AG04450 (cell line): ENCODE results near the gene KCNN4. TPM values are rescaled to one million over a fixed set of nuclear protein-coding genes. Genes with fewer than 3 reads are reported as not detected.
A peak's percentile ranks its signal among the peaks of the same experiment; 100 is the strongest.

Experiments
- CTCF ChIA-PET: fragments of 300-600, 350-600 bp; formaldehyde crosslinking; extraction: SDS; loops from one replicate; lab custom pipeline; 2022; ENCODE audit warnings: antibody characterized with exemption, inconsistent platforms; lab: Charles Lee
- POLR2A ChIA-PET: fragments of 350-600 bp; formaldehyde crosslinking; extraction: SDS; loops from one replicate; lab custom pipeline; 2021; ENCODE audit warnings: antibody characterized with exemption, inconsistent platforms; lab: Yijun Ruan, JAX
- DNase-seq: peaks from one replicate; pipeline ENCODE4 v3.0.0-alpha.2; 2011; ENCODE audit warnings: low read depth, low spot score
- H3K27ac ChIP-seq: one replicate; pipeline ENCODE4 v1.5.1; 2012; ENCODE audit warnings: low read depth, low read length, control low read depth
- H3K27me3 ChIP-seq: one replicate; pipeline ENCODE4 v1.6.0; 2012; ENCODE audit warnings: low read length; ENCODE audit not compliant: control insufficient read depth, insufficient read depth
- H3K4me3 ChIP-seq: 2 replicates; pipeline ENCODE4 v1.5.1; 2011; ENCODE audit warnings: mild to moderate bottlenecking, low read depth, low read length, control low read depth
- H3K9me3 ChIP-seq: 2 replicates; pipeline ENCODE4 v1.5.1; 2012; ENCODE audit warnings: low read length; ENCODE audit not compliant: control insufficient read depth, insufficient read depth
- CTCF ChIP-seq: IDR thresholded peaks from 2 replicates; pipeline ENCODE4 v1.5.1; 2011; ENCODE audit warnings: low read depth, low read length, control low read depth, inconsistent platforms
- polyA plus RNA-seq: library from polyadenylated mRNA; depleted of rRNA; stranded (reverse); fragments of >200 nt; gene quantifications from 2 replicates; pipeline ENCODE4 v1.2.3, GENCODE V29; 2011

The KCNN4 gene
- polyA plus RNA-seq, 1 experiment: 0.12 TPM

GRCh38 chr19:43804432-43804831 lies 23.7 kb upstream of the KCNN4 start:
- Histone ChIP-seq H3K4me3 (no peak overlapping the region), H3K9me3 (no peaks in the 10 kb centered on the region), H3K27me3 (peaks cover 10% of the 10 kb centered on the region), H3K27ac (no peak overlapping the region)
- no peak for TF ChIP-seq CTCF
- CTCF ChIA-PET: no interaction called here
- POLR2A ChIA-PET: no interaction called here
- no peak for DNase-seq

- DNase-seq: no peak
- POLR2A ChIA-PET: no interaction called here
- H3K27ac ChIP-seq: no peak within 1 kb of the TSS
- no peak for TF ChIP-seq CTCF
- no peak within 1 kb of the TSS for H3K4me3 ChIP-seq
- peaks cover 6% of the 10 kb centered on the region; the same call in 1 of the 2 replicates for H3K9me3 ChIP-seq
- H3K27me3 ChIP-seq: peaks cover 22% of the 10 kb centered on the region
- CTCF ChIA-PET: no interaction called here
Measured at GRCh38 chr19:43802216-43802951, 21.6 kb upstream of the KCNN4 start, which contains the start of gene LYPD5. TSS of gene LYPD5 (minus strand) at chr19:43802447. CDS start at chr19:43802380, 67 bp downstream.

GRCh38 chr19:43799502-43800142 lies 18.8 kb upstream of the KCNN4 start:
- H3K4me3 ChIP-seq: no peak overlapping the region
- TF ChIP-seq CTCF: no peak
- POLR2A ChIA-PET: interaction anchor here (0.5 to 1.7 kb wide), 2 partner anchors 10 to 262 kb away, joined by 4 read pairs; no protein-coding TSS in a partner anchor
- H3K27ac ChIP-seq: no peak overlapping the region
- H3K27me3 ChIP-seq: peaks cover 22% of the 10 kb centered on the region
- peaks cover 6% of the 10 kb centered on the region; the same call in 1 of the 2 replicates for H3K9me3 ChIP-seq
- CTCF ChIA-PET: no interaction called here
- DNase-seq: no peak

- ChIA-PET POLR2A (interaction anchor here (1.7 kb wide), 1 partner anchor 11 kb away, joined by 4 read pairs; no protein-coding TSS in a partner anchor), CTCF (no interaction called here)
- Histone ChIP-seq H3K4me3 (peak overlapping the region; percentile 61), H3K27me3 (peaks cover 23% of the 10 kb centered on the region), H3K9me3 (peaks cover 6% of the 10 kb centered on the region; the same call in 1 of the 2 replicates), H3K27ac (no peak overlapping the region)
- no peak for TF ChIP-seq CTCF
- no peak for DNase-seq
Measured at GRCh38 chr19:43798546-43799409, 18.0 kb upstream of the KCNN4 start.
